IMR-90 (cell line): Measurements from ENCODE around the gene TBX15.

Experiments used
- BHLHE40 ChIP-seq: fragments of 150-350 bp; IDR thresholded peaks from 2 replicates; pipeline ENCODE4 v1.6.1; 2016; ENCODE audit warnings: mild to moderate bottlenecking, low read depth, low read length
- CEBPB ChIP-seq: IDR thresholded peaks from 2 replicates; pipeline ENCODE4 v1.6.1; 2012; ENCODE audit warnings: low read depth, low read length, improper control_type of control experiment
- CTCF ChIP-seq: conservative IDR thresholded peaks from 2 replicates; pipeline ENCODE4 v1.5.1; 2012; ENCODE audit warnings: mild to moderate bottlenecking, low read depth, low read length, improper control_type of control experiment
- MAFK ChIP-seq: IDR thresholded peaks from 2 replicates; pipeline ENCODE4 v1.6.1; 2012; ENCODE audit warnings: low read depth, low read length, improper control_type of control experiment
- MAZ ChIP-seq: IDR thresholded peaks from 2 replicates; pipeline ENCODE4 v1.6.1; 2012; ENCODE audit warnings: low read depth, mild to moderate bottlenecking, low read length, improper control_type of control experiment, moderate library complexity, borderline replicate concordance
- POLR2A ChIP-seq: IDR thresholded peaks from 2 replicates; pipeline ENCODE4 v1.6.1; 2012; ENCODE audit warnings: mild to moderate bottlenecking, low read depth, low read length
- RAD21 ChIP-seq: IDR thresholded peaks from 2 replicates; pipeline ENCODE4 v1.6.1; 2012; ENCODE audit warnings: low read length, improper control_type of control experiment
- RCOR1 ChIP-seq: IDR thresholded peaks from 2 replicates; pipeline ENCODE4 v1.6.1; 2012; ENCODE audit warnings: mild to moderate bottlenecking, low read length, improper control_type of control experiment; ENCODE audit not compliant: insufficient replicate concordance
- SMC3 ChIP-seq: fragments of 150-350 bp; IDR thresholded peaks from 2 replicates; pipeline ENCODE4 v1.6.1; 2016; ENCODE audit warnings: low read depth, mild to moderate bottlenecking, antibody characterized with exemption, low read length, moderate library complexity

- TF ChIP-seq CTCF = no peak
- no peak for TF ChIP-seq POLR2A
- no peak for TF ChIP-seq SMC3
- no peak for TF ChIP-seq BHLHE40
- TF ChIP-seq MAZ = no peak
- no peak for TF ChIP-seq RAD21
- TF ChIP-seq CEBPB = no peak
- TF ChIP-seq MAFK = no peak
- TF ChIP-seq RCOR1 = no peak
These were observed 15.4 kb upstream of the TBX15 start for GRCh38 chr1:119003413-119004128.
